GM19395 (cell line): ENCODE results near the gene SKIC8.

Experiments
- ATAC-seq: cut with Tn5 transposase; IDR thresholded peaks from one replicate; pipeline ENCODE4 v1.9.1; 2021; ENCODE audit warnings: mild to moderate bottlenecking, moderate library complexity; ENCODE audit not compliant: unreplicated experiment

SKIC8 gene

DNA sequence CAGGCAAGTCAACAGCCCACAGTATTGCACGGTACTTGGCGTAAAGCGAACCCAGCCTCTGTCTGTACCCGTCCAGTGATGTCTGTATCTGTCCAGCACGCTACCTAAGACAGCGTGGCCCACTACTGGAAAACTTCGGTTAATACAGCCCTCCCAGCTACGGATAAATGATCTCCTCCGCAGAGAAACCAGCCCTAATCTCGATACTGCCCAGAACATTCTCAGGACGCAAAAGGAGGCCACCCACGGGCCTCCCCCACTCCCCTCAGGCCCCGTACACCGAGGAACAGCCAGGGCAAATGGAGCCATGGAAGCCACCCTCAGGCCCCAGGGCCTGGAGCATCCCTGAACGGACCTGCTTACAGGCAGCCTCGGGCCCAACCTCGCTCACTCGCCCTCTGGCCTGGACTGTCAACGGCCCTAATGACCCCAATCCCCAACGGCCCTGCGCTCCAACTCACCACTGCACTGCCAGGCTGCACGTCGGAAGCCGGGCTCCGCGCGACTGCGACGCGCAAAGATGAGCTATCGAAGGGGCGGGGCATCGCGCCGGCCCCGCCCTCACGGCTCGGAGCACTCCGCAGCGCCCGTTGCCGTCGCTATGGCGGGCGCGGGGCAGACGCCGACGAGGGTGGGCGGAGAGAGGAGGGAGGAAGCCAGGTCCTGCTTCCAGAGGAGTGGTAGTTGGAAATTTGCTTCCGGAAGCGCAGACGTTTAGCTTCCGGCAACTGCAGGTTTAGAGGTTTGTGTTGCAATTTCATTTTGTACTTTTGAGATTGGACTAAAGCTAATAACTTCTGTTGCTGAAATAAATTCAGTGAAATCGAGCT, at the start of gene SKIC8:
TSS of gene SKIC8 (minus strand) at position 509 of the 830 bp plus-strand sequence. CDS start 3,923 bp downstream, outside the sequence.
- peak; percentile 85 for ATAC-seq

DNA sequence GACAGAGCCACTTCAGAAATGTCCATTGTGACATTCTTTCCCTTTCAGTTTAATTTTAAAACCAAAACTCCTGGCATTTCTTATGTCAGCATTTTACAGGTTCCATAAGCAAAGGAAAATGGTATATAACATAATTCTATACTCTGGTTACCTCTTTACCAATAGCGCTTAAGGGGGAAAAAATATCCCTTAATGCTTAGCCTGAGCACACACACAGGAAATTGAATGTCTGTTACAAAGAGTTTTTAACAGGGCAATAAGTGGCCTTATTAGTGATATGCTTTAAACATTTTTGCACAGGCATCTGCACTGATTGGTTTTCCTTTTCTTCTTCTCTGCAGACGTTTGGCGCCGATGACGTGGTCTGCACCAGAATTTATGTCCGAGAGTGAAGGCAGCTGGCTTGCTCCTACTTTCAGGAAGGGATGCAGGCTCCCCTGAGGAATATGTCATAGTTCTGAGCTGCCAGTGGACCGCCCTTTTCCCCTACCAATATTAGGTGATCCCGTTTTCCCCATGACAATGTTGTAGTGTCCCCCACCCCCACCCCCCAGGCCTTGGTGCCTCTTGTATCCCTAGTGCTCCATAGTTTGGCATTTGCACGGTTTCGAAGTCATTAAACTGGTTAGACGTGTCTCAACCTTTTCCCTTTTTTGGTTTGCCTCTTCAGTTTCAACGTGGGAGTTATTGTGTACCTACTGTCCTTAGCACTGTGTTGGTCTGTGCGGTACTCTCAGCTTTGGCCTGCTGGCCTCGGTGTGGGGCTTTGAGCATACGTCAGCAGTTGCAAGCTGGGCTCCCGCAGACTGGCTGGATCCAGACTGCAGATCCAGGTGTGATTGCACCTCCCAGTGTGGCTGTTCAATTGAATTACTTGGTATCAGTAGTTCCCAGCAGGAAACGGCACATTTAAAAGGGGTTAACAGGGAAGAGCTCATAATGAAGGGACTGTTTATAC, 48.5 kb upstream of the SKIC8 start:
- ATAC-seq = no peak

DNA sequence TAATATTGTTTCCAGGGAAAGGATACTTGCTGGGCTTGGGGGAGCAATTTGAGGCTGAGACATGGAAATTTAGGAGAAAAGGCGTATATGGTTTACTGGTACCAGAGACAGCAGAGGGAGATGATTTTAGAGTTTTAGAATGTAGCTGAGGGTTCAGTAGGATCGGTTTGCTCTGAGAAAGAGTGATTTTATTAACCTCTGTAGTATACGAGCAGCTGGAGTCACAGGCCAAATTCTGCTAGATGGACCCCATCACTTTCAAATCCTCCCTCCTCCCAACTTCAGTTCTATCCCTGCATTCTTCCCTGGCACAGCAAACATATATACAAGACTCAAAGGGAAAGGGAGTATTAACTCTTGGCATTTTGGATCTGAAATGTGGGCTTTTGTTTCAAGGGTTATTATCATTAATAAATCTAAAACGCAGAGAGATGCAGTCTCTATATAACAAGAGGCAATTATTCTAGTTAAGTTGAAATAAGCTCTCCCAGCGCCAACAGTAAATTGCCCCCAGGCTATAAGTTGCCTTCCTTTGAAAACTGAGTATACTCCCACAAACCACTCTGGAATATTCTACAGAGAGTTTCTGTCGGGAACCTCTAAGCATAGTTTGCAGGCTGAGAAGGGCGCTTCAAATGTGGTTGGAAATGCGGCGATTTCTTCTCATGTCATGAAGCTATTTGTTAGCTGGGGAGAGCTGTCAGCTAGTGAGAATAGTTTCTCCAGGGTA, 46.2 kb upstream of the SKIC8 start:
- no peak for ATAC-seq

DNA sequence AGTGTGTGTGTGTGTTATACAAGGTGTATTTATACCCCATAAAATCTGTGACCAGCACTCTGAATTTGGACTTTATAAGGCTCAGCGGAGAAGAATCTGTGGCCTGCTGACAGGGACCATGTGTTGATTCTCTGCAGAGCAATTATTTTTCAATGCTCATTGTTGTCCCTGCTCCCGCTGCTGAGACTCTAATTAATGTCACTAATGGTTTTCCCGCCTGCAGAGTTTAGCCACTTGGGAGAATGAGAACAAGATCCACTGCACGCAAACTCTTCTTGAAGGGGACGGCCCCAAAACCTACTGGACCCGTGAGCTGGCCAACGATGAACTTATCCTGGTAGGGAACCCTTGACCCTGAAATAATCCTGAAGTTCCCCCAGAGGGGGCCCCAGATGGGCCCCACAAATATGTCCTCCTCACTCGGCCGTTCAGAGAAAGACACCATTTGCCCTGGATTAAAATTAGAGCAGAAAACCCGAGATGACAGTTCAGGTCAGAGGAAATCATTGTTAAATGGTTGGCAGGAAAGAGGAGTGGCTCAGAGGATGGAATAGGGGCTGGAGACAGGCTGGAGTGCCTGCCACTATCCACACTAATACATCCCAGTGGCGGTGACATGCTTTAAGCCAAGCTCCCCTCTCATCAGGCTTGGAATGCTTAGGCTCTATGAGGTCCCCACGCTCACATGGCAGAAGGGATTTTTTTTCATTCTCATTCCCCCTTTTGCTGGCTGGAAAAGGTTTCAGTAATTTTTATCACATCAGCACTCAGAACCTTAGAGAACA, 44.1 kb upstream of the SKIC8 start:
- ATAC-seq = no peak

DNA sequence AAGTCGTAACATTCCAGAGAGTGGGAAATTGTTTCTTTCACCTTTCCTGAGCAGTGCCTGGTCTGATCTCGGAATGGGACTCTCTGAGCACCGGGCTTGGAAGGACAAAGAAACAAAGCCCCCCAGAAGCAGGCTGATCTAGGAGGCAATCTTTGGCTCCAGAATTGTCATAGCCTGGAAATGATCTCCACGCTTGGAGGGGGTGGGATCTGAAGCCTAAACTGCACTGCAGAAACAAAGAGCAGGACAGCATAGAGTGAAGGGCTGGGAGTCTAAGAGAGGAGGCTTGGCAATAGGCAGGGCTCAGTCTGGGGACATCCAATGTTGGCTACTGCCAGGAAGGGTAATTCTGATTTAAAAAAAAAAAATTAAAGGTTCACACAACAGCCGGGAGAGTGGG, 42.6 kb upstream of the SKIC8 start:
- ATAC-seq = no peak

DNA sequence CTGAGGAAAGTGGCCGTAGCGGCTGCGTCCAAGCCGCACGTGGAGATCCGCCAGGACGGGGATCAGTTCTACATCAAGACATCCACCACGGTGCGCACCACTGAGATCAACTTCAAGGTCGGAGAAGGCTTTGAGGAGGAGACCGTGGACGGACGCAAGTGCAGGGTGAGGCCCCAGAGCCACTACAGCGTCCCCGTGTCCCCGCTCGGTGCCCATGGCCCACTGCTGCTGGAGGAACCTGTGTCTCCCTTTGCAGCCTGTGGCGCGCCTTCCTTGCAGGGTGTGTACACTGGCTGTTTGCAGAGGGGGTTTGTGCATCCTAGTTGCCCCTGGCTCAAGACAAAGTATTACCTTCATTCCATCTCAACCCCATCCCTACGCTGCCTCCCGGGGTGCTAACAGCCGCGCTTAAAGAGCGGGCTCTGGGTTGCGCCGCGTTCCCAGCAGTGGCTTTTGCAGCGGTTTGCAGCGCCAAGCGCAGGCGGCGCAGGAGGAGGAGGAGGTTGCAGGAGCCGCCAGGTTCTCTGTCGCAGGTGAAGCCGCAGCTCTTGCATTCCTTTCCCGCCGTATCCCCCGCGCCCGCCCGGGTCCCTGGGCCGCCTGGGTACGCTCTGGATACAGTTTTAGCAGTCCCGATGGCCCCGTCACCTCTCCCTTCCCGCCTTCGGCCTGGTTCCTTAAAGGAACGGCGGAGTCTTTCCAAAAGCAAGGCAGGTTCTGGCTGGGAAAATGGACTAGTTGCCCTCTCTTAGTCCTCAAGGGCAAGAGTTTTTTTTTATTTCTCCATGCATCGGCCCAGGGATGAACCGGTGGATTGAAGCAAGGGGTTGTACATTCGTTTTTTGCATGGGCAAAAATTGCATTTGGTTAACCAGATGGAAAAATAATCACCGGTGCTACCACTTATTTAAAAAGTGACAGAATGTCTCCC, 41.9 kb upstream of the SKIC8 start:
- no peak for ATAC-seq

DNA sequence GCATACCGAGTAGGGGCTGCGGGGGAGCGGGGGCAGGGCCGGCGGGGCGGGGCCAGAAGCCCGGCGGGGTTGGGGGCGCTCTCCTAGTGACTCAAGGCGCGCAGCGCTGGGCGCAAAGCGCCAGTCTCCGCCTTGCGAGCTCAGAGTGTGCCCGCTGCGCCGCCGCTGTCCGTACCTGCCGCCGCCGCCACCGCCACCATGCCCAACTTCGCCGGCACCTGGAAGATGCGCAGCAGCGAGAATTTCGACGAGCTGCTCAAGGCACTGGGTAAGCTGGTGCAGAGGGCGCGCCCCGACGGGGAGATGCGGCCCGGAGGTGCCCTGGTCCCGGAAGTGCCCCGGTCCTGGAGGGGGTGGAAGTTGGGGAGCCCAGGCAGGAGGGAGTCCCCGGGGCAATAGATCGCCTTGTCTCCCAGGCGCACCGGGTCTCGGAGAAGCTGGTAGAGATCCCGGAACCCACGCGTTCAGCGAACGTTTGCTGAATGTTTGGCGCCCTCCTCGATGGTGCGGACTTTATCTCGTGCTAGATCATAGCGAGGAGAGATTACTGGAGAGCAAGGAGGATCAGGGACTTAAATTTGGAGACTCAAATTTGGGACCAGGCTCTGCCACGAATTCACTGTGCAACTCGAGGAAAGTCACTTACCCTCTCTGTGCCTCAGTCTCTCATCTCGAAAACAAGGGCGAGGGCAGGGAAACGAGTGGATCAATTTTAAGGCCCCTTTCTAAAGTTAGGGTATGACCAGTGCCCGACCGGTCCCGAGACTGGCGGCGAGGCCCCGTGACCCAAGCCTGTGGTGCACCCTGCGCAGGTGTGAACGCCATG, 41.0 kb upstream of the SKIC8 start, which contains the start of gene CRABP1:
TSS of gene CRABP1 (plus strand) at position 123 of the 826 bp plus-strand sequence. CDS start at position 199, 76 bp downstream.
- ATAC-seq = no peak

DNA sequence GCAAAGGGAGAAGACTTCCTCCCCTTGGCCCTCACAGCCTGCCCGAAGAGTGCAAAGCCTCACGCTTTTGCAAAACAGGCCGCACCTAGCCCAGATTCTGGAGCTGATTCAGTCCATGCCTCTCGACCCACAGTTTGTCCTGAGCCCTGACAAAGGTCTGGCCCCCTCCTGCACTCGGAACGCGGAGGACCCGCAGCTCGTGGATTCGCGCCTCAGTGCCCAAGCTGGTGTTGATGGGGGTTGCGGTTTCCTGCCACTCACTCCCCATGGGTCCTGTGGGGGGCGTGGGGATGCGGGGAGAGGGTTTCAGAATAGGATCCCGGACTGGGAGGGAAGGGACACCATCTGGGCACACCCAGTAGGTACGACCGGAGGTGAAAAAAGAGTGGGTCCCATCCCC, 40.1 kb upstream of the SKIC8 start:
- no peak for ATAC-seq

DNA sequence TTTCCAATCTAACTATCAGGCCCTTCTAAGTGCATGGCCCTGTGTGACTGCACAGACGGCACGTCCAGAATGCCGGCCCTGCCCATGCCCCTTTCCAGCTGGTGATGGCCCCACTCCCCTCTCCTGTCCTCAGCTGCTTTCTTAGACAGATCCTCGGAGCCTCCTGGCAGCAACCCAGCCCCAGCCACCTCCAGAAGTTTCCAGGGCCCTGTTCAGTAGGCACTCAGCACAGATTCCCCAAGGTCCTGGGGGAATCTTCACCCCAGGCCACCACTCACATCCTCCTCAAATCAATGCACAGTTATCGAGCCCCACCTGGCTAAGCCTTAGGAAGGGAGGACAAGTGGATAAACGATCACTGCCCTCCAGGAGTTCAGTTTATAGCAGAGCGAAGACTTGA, 39.4 kb upstream of the SKIC8 start:
- no peak for ATAC-seq

DNA sequence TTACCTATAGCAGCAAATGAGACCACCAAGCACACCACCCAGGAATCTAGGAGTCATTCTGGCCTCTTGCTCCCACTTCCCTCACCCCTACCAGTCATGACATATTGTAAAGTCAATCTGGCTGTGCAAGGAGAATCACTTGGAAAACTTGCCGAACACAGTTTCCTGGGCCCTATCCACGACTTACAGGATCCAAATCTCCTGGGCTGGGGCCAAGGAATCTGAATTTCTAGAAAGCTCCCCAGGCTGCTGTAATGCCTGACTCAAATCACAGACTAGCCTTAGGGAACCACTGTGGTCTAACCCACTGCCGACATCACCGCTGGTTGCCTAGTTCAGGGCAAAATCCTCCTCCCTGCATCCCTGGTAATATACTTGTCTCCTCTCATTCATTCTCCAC, 36.6 kb upstream of the SKIC8 start:
- no peak for ATAC-seq

DNA sequence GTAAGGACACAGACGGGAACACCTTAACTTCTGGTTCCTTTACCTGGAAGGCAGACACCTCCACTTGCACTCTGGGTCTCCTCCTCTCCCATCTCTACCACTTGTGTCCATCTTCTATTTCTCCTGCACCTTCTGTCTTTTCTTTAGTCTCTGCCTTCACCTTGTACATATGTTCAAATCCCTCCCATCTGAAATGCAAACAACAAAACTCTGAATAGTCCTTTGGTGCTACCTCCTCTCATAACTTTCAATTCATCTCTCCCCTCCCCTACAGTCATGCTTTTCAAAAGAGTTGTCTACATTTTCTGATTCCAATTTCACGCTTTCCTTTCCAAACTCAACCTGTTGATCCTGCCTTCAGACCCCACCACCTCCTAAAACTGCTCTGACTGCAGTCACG, 35.4 kb upstream of the SKIC8 start:
- no peak for ATAC-seq

DNA sequence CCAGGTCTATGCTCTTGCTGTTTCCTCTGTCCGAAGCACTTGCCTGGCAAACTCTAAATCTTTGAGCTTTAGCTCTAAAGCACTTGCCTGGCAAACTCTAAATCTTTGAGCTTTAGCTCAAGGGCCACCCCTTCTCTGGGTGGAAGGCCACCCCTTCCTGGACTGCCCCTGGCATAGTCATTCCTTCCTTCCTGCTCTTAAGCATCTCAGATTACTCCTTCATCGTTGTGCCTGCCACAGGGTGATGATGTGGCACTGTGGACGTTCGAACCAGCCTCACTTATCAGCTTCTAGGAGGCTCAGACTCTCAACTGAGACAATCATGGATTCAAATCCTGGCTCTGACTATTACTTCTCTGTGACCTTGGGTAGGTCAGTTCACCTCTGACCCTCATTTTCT, 30.2 kb upstream of the SKIC8 start:
- ATAC-seq = no peak

DNA sequence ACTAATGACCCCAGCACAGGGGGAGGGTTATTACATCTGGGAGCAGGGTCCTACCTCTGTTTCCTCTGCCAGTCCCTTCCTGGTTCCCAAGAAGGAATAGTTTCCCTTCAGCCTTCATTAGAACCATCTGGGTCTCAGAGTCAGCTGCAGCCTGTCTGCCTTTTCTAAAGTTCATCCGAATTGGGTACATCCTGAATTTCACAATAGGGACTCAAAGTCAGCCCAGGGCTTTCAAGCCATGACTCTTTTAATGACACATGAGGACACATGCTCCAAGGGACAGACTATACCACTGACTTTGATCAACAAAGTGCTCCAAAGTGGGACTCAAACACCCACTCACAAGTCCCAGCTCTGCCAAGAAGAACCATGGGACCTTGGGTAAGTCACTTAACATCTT, 28.1 kb upstream of the SKIC8 start:
- no peak for ATAC-seq

DNA sequence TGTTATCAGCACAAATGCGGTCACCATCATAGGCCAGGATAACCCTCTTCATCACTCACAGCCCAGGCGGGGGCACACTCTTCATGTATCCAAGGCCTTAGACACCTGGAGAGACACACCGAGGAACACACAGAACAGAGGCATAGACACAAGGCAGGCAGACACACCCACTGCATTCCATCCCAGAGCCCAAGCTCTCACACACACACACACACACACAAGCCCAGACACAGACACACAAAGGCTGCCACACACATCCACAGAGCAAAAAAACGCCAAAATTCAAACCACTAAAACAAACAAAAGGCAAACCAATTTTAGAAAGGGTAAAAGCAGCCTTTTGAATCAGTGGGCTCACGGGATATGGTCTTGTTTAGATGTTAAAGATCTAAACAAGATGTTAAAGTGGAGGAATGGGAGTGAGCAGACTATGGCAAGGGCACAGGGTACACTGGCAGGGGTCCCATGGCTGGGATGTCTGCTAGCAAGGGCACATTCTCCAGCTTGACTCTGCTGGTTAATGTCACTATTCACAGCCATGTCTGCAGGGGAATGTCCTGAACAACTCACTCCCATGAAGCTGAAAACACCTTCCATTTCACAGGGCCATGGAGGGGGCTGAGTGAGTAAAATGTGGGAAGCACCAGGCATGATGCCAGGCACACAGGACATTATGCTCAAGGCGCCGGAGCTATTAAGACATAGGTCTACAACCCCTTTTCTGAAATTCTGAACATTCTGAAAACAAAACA, 25.9 kb upstream of the SKIC8 start:
- no peak for ATAC-seq

DNA sequence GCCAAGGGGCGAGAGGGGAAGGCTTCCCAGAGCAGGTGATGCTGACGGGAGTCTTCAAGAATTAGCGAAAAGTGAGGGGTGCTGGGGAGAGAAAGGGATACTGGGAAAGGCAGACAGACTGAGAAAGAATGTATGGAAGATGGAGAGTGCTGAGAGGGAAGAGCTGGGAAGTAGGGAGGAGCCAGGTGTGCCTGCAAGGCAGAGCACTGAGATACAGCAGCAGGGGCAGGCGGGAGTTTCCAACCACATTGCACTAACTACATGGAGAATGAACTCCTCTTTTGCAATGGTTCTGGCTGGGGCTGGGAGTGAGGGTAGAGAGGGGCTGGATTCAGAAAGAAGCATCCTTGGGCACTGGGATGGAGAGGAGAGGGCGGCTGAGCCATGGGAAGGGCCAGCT, 24.7 kb upstream of the SKIC8 start:
- ATAC-seq = no peak

DNA sequence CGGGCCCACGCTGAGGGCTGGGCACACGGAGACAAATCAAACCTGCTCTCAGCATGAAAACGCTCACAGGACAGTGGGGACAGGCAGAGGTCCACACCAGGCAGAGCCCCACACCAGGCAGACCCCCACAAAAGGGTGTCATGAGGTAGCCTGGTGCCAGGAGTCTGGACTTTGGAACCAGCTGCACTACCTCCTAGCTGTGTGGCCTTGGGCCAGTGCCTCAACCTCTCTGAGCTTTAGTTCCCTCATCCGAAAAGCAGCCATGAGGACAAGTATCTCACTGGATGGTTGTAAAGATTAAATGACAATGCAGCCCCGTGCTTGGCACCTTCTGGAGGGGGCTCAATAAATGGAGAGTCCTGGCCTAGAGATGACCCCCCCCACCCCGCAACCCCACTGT, 24.3 kb upstream of the SKIC8 start:
- no peak for ATAC-seq

DNA sequence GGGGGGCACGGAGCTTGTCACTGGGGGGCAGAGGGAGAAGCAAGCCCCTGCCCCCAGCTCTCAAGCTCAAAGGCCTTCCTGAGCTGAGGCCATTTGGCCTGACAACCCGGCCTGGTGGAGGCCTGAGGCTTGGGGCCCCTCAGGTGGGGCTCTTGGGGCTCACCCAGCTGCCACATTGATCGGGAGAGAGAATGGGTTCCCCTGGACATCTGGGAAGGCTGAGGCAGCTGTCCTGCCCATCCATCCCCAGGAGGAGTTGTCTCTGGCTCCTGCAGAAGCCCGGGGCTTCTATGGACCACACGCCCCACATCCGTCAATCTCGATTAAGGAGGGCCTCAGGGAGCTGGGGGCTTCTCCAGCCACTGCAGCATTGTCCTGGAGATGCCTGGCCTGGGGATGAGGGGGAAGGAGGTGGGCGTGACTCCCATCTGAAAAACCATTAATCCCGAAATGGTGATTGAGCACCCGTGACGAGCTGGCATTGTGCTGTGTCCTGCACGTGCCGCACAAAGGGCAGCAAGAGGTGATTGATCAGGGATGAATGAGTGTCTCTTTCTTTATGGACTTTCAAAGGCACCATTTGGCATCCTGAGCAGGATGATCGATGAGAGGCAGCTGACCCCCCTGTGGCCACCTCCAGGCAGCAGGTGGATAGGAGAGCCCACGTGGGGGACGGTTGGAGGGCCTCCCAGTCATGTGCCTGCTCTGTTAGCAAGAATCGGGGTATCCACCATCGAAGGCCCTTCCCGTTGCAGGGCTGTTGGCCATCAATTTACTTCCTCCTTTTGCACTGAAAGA, 23.5 kb upstream of the SKIC8 start:
- no peak for ATAC-seq
